ENCODE data around the gene COG6. TPM values are rescaled to one million over a fixed set of nuclear protein-coding genes. Genes with fewer than 3 reads are reported as not detected.

Gene COG6
- total and polyA plus RNA-seq, 2 of the 13 experiments (the other 11 are each of a cell fraction or from before 2014, with no cell fraction given) = 23.5 to 26.1 TPM

- no peak for TF ChIP-seq ZBTB40 (IDR thresholded peaks at IDR 0.05)
- peak; percentile 73; the same call in 1 of the 2 replicates for TF ChIP-seq ZBTB40 (CRISPR knock-in tag; IDR thresholded peaks at IDR 0.05)
- no peak for TF ChIP-seq ZZZ3 (CRISPR knock-in tag; IDR thresholded peaks at IDR 0.05; ENCODE audit: borderline replicate concordance)
- TF ChIP-seq ZFP37 (CRISPR knock-in tag; IDR thresholded peaks at IDR 0.05; ENCODE audit: borderline replicate concordance) = peak; percentile 46; the same call in 1 of the 2 replicates
- 0 out of 2 replicates have a peak, but pooled peaks have one; percentile 39 for TF ChIP-seq MTF1 (CRISPR knock-in tag; IDR thresholded peaks at IDR 0.05)
- no peak for TF ChIP-seq NFYB (CRISPR knock-in tag; IDR thresholded peaks at IDR 0.05)
- peak; percentile 61 for TF ChIP-seq DBP (CRISPR knock-in tag; IDR thresholded peaks at IDR 0.05; ENCODE audit: not compliant biosample characterization)
- no peak for TF ChIP-seq ZNF850 (CRISPR knock-in tag; conservative IDR thresholded peaks at IDR 0.05)
- TF ChIP-seq CAMTA2 (CRISPR knock-in tag; IDR thresholded peaks at IDR 0.05; ENCODE audit: borderline replicate concordance) = no peak
- 0 out of 2 replicates have a peak, but pooled peaks have one; percentile 57 for TF ChIP-seq ZKSCAN5 (CRISPR knock-in tag; IDR thresholded peaks at IDR 0.05)
- no peak for TF ChIP-seq ZNF576 (CRISPR knock-in tag; IDR thresholded peaks at IDR 0.05)
- peak; percentile 46; the same call in 1 of the 2 replicates for TF ChIP-seq ZNF605 (CRISPR knock-in tag; IDR thresholded peaks at IDR 0.05)
- 0 out of 2 replicates have a peak, but pooled peaks have one; percentile 65 for TF ChIP-seq ZNF704 (CRISPR knock-in tag; IDR thresholded peaks at IDR 0.05; ENCODE audit: borderline replicate concordance)
- no peak for TF ChIP-seq GPN1 (CRISPR knock-in tag; IDR thresholded peaks at IDR 0.05; ENCODE audit: borderline replicate concordance)
- no peak for TF ChIP-seq HCFC1 (IDR thresholded peaks at IDR 0.05; ENCODE audit: low read depth, low read length)
- TF ChIP-seq ZNF264 (CRISPR knock-in tag; IDR thresholded peaks at IDR 0.05) = no peak
- no peak for TF ChIP-seq SMAD1 (CRISPR knock-in tag; IDR thresholded peaks at IDR 0.05; ENCODE audit: borderline replicate concordance, low read depth)
- no peak; the same call in 1 of the 2 replicates for TF ChIP-seq ZNF343 (CRISPR knock-in tag; IDR thresholded peaks at IDR 0.05)
These were observed at the start of gene COG6 (continued) for GRCh38 chr13:39655569-39656324.

All from HepG2 (cell line).